GM21390 (cell line): ENCODE results near the gene SPAST.
A peak's percentile ranks its signal among the peaks of the same experiment; 100 is the strongest.
"Not testable (repeated sequence)": the region's sequence is repeated elsewhere in the genome, so short reads cannot be mapped to it uniquely, and the experiment has no call there.

Experiments used
- ATAC-seq: cut with Tn5 transposase; IDR thresholded peaks from one replicate; pipeline ENCODE4 v1.9.1; 2021; ENCODE audit not compliant: unreplicated experiment

SPAST gene, protein sequence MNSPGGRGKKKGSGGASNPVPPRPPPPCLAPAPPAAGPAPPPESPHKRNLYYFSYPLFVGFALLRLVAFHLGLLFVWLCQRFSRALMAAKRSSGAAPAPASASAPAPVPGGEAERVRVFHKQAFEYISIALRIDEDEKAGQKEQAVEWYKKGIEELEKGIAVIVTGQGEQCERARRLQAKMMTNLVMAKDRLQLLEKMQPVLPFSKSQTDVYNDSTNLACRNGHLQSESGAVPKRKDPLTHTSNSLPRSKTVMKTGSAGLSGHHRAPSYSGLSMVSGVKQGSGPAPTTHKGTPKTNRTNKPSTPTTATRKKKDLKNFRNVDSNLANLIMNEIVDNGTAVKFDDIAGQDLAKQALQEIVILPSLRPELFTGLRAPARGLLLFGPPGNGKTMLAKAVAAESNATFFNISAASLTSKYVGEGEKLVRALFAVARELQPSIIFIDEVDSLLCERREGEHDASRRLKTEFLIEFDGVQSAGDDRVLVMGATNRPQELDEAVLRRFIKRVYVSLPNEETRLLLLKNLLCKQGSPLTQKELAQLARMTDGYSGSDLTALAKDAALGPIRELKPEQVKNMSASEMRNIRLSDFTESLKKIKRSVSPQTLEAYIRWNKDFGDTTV

GRCh38 chr2:32063310-32064020 lies at the start of gene SPAST:
Gene SPAST, plus strand, starts transcription at chr2:32063556. Its CDS starts 276 bp downstream, at chr2:32063832.
- peak; percentile 95 for ATAC-seq

DNA sequence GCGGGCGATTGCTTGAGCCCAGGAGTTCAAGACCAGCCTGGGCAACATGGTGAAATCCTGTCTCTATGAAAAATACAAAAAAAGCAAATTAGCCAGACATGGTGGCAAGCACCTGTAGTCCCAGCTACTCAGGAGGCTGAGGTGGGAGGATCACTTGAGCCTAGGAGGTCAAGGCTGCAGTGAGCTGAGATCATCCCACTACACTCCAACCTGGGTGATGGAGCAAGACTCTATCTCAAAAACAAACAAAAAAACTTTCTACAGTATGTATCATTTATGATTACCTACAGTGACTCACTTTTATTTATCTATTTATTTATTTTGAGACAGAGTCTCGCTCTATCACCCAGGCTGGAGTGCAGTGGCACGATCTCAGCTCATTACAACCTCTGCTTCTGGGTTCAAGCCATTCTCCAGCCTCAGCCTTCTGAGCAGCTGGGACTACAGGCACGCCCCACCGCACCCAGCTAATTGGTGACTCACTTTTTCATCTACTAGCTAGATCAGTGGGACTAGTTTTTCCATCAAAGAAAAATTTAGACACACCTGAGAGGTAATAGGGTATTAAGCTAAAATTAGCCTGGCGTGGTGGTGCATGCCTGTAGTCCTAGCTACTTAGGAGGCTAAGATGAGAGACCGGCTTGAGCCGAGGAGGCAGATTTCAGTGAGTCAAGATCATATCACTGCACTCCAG lies 44.4 kb upstream of the SPAST start:
- not testable (repeated sequence) for ATAC-seq

DNA sequence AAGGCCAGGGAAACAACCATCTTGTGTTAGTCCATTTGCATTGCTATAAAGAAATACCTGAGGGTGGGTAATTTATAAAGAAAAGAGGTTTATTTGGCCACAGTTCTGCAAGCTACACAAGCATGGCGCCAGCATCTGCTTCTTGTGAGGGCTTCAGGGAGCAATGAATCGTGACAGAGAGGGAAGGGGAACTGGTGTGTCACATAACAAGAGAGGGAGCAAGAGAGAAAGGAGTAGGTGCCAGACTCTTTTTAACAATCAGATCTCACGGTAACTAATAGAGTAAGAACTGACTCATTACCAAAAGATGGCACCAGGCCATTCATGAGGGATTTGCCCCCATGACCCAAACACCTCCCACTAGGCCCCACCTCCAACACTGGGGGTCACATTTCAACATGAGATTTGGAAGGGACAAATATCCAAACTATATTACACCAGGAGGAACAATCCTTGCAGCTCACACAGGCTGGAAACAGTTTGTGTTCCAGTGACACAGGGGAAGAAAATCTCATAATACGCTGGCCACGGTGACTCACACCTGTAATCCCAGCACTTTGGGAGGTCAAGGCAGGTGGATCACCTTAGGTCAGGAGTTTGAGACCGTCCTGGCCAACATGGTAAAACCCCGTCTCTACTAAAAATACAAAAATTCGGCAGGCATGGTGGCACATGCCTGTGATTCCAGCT lies 29.0 kb upstream of the SPAST start:
- ATAC-seq: not testable (repeated sequence)

DNA sequence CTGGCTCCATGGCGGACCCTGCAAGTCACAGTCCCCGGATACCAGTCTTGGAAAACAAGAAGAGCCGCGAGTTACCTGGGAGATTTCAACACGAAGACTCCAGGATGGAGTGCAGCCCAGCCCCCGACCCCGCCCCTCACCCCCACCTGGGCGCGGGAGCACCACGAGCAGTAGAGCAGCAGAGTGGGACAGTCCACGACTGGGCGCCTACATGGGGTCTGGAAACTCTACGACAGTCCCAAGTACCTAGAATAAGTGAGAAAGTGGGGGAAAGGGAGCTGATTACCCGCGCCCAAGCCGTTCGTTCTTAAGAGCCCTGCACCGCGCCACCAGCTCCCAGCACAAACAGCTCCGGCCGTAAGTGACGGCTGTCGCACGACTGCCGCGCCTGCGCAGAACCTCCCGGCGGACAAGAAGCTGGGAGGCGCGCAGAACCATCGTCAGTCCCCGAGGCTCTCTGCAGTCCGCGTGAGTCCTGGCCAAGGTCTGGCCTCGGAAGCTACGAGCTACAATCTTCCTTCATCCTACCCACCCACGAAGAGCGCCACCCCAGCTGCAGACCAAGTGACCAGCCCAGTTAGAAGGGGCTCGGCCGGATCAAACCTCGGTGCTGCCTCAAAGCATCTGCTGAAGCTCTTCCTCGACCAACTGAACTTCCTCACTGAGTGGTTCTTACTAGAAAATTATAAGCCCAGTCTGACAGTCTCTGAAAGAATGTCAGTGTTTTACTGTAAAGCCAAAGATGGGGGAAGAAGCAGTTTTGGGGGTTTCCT lies 23.7 kb upstream of the SPAST start, which contains the start of gene DPY30:
Gene DPY30 (minus strand): TSS at position 359 of the 773 bp plus-strand sequence. CDS start 349 bp downstream, at position 10.
- ATAC-seq: peak; percentile 83

DNA sequence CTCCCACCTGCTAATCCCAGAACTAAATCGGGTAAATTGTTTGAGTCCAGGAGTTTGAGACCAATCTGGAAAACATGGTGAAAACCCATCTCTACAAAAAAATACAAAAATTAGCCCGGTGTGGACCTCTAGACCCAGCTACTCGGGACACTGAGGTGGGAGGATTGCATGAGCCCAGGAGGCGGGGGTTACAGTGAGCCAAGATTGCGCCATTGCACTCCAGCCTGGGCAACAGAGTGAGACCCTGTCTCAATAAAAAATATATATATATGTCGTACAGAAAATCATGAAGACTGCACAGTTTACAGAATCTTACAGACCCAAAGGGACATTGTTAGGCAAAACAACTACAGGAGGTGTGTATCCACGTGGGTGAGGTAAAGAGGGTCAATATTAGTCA lies 19.8 kb upstream of the SPAST start:
- ATAC-seq: no peak

GRCh38 chr2:32051836-32052439 lies 11.4 kb upstream of the SPAST start:
- no peak for ATAC-seq

DNA sequence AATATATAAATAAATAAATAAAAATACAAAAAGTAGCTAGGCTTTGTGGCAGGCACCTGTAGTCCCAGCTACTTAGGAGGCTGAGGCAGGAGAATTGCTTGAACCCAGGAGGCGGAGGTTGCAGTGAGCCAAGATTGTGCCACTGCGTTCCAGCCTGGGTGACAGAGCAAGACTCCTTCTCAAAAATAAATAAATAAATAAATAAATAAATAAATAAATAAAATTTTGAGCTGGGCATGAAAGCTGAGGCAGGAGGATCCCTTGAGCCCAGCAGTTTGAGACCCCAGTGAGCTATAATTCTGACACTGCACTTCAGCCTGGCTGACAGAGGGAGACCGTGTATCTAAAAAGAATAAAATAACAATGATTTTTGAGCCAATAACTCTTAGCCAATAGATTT lies 8.8 kb upstream of the SPAST start:
- ATAC-seq: not testable (repeated sequence)

DNA sequence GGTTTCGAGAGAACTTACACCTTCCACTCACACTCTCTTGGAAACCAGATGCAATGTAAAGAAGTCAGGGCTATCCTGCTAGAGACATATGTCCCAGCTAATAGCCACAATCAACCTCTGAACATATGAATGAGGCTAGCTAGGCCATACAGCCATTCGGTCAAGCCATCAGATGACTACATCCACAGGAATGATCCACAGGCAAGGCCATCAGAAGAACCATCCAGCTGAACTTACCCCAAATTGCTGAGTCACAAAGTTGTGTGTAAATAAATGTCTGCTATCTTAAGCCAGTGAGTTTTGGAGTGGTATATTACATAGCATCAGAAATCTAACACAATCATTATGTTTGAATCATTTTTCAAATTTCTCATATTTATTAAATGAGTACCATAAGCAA lies 5.2 kb upstream of the SPAST start:
- ATAC-seq: no peak

DNA sequence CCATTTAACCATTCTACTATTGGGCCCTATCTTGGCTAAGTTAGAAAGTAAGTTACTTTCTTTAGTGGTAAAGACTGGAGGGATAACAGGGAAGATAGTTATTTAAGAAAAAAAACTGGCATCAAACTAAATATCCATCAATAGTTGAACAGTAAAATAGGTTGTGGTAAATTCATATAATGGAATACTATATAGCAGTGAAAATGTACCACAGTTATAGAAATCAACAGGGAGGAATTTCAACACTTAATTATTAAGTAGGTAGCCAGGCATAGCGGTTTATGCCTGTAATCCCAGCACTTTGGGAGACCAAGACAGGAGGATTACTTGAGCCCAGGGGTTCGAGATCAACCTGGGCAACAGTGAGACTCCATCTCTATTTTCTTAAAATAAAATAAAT lies 3.1 kb upstream of the SPAST start:
- ATAC-seq: no peak

DNA sequence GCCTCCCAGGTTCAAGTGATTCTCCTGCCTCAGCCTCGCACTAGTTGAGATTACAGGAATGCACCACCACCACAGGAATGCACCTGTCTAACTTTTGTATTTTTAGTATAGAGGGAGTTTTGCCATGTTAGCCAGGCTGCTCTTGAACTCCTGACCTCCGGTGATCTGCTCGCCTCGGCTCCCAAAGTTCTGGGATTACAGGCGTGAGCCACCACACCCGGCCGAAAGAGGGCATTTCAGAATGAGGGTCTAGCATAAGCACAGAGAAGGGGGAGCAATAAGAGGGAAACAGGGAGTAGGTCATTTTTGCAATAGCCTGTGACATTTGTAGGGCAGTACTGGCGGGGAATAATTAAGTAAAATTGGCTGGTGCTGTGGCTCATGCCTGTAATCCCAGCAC lies 1.9 kb upstream of the SPAST start:
- no peak for ATAC-seq

- no peak for ATAC-seq
These were observed 1.1 kb upstream of the SPAST start for GRCh38 chr2:32061973-32062861.

- ATAC-seq: peak; percentile 15
These were observed 755 bp downstream of the SPAST start for GRCh38 chr2:32064021-32064601.

GRCh38 chr2:32064713-32065112 lies 1.4 kb downstream of the SPAST start:
- ATAC-seq: no peak

- ATAC-seq: no peak
These were observed 4.2 kb downstream of the SPAST start for GRCh38 chr2:32067549-32067948.

DNA sequence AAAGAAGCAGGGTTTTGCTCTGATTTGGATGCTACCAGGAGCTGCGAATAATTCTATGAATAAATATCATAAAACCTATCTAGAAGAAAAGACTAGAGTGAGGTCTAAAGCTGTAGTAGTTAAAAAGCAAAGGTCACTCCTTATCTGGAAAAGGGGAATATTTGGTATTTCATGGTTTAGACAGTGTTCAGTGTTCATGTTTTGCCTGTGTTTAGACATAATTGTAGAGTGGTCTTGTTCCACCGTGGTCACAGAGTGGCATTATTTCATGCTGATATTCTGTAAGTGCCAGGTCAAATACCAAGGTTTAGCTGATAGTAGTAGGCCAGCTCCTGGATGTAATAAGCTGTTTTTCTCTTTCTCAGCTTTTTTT lies 10.8 kb downstream of the SPAST start:
- no peak for ATAC-seq

- ATAC-seq: no peak
These were observed 32.3 kb downstream of the SPAST start for GRCh38 chr2:32095671-32096070.

GRCh38 chr2:32108111-32108510 lies 44.8 kb downstream of the SPAST start:
- no peak for ATAC-seq

- ATAC-seq: no peak
These were observed 54.7 kb downstream of the SPAST start for GRCh38 chr2:32118055-32118454.
